A549 (cell line): ENCODE data around the gene SLC4A4.

ENCODE experiments used
- NR3C1 ChIP-seq: fragments of >200 bp; sonication (Bioruptor Twin); formaldehyde crosslinking; IDR thresholded peaks from 3 replicates; pipeline ENCODE4 v1.6.1; 2017
- POLR2A ChIP-seq: IDR thresholded peaks from 2 replicates; pipeline ENCODE4 v1.6.1; 2012; ENCODE audit warnings: mild to moderate bottlenecking, low read length
- RFX5 ChIP-seq: fragments of 450-650 bp; IDR thresholded peaks from 2 replicates; pipeline ENCODE4 v1.7.1; 2014; ENCODE audit warnings: antibody characterized with exemption, mild to moderate bottlenecking, moderate library complexity
- TF ChIP-seq, protein P1 (sequence below): fragments of >200 bp; sonication (Bioruptor Twin); formaldehyde crosslinking; IDR thresholded peaks from 3 replicates; pipeline ENCODE4 v1.5.1; 2016

DNA sequence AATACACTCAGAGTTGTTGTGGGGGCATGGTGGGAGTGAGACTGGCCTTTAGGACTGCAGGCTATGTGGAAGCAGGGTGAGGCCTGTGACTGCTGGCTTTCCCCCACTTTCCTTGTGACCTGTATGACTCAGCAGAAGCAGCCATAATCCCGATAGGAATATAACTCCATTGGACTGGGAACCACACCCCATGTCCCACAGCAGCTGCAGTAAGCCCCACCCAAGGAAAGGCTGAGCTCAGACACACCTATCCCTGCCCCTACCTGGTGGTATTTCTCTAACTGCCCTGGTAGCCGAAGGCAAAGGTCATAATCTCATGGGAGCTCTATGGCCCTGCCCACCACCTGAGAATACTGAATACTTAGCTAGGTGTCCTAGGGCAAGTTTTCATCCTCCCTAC, 275.8 kb downstream of the SLC4A4 start:
- TF ChIP-seq POLR2A (no peak), RFX5 (no peak), NR3C1 (no peak)
- TF ChIP-seq, protein P1, sequence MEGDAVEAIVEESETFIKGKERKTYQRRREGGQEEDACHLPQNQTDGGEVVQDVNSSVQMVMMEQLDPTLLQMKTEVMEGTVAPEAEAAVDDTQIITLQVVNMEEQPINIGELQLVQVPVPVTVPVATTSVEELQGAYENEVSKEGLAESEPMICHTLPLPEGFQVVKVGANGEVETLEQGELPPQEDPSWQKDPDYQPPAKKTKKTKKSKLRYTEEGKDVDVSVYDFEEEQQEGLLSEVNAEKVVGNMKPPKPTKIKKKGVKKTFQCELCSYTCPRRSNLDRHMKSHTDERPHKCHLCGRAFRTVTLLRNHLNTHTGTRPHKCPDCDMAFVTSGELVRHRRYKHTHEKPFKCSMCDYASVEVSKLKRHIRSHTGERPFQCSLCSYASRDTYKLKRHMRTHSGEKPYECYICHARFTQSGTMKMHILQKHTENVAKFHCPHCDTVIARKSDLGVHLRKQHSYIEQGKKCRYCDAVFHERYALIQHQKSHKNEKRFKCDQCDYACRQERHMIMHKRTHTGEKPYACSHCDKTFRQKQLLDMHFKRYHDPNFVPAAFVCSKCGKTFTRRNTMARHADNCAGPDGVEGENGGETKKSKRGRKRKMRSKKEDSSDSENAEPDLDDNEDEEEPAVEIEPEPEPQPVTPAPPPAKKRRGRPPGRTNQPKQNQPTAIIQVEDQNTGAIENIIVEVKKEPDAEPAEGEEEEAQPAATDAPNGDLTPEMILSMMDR, result no peak
